Colonic mucosa (tissue), 4 donors: ENCODE measurements around the gene SORCS3. TPM values are rescaled to one million over a fixed set of nuclear protein-coding genes. Genes with fewer than 3 reads are reported as not detected.

Experiments
- DNase-seq: peaks from one replicate; pipeline ENCODE4 v3.0.0-alpha.2; 2020
- H3K27ac ChIP-seq: fragments of 200-600 bp; one replicate; pipeline ENCODE4 v1.8.0; 2021
- H3K27me3 ChIP-seq: fragments of 200-600 bp; one replicate; pipeline ENCODE4 v1.8.0; 2021
- H3K36me3 ChIP-seq: fragments of 200-600 bp; one replicate; pipeline ENCODE4 v1.8.0; 2021
- H3K4me1 ChIP-seq: fragments of 200-600 bp; one replicate; pipeline ENCODE4 v1.8.0; 2021; ENCODE audit warnings: mild to moderate bottlenecking
- H3K4me3 ChIP-seq: fragments of 200-600 bp; one replicate; pipeline ENCODE4 v1.8.0; 2021
- H3K9ac ChIP-seq, 2 donors: one replicate each; pipeline ENCODE4 v1.7.0; 2013; ENCODE audit warnings: control low read depth in 2 of 2, low read depth in 2 of 2, low read length in 2 of 2
- H3K9me3 ChIP-seq: fragments of 200-600 bp; one replicate; pipeline ENCODE4 v1.8.0; 2021
- CTCF ChIP-seq: fragments of 200-600 bp; IDR thresholded peaks from one replicate; pipeline ENCODE4 v1.8.0; 2022; ENCODE audit warnings: antibody characterized with exemption, mild to moderate bottlenecking
- intact Hi-C: fragments of 100-400 bp; cut with DNase I; formaldehyde crosslinking; loops from one replicate; pipeline ENCODE4 v1.14.1; 2022
- total RNA-seq, 2 donors: library from RNA; stranded (reverse); fragmentation: NEBNext Ultra II Directional in 1 of 2; extraction: Animal tissue kit (Norgen Biotek cat#: 25700) in 1 of 2; gene quantifications; one replicate each; pipeline ENCODE4 v1.2.1, GENCODE V29; 2021
- donor health status: healthy.
- donor health status: DM: no; HTN: no; CAD: no.
- donor health status: DM: no; HTN: no; CAD: no.

SORCS3 gene
- total RNA-seq, 2 donors from 2014 or later, result 0.08 TPM; not detected in 1

GRCh38 chr10:104766341-104766740, 125.3 kb downstream of the SORCS3 start:
- DNase-seq, result no peak
- Histone ChIP-seq H3K9me3 (no peaks in the 10 kb centered on the region), H3K27me3 (no peaks in the 10 kb centered on the region), H3K4me1 (no peaks in the 10 kb centered on the region), H3K36me3 (no peaks in the 10 kb centered on the region), H3K27ac (no peak overlapping the region), H3K4me3 (no peak overlapping the region), H3K9ac (no peak overlapping the region)
- no peak for TF ChIP-seq CTCF
- intact Hi-C loops, result no loop called here

- DNase-seq, result no peak
- no peak overlapping the region for H3K9ac ChIP-seq
- H3K36me3 ChIP-seq, result no peaks in the 10 kb centered on the region
- H3K27me3 ChIP-seq, result no peaks in the 10 kb centered on the region
- H3K27ac ChIP-seq, result no peak overlapping the region
- no peaks in the 10 kb centered on the region for H3K4me1 ChIP-seq
- H3K9me3 ChIP-seq, result no peaks in the 10 kb centered on the region
- intact Hi-C loops, result no loop called here
- no peak for TF ChIP-seq CTCF
- H3K4me3 ChIP-seq, result no peak overlapping the region
These were observed 126.2 kb downstream of the SORCS3 start for GRCh38 chr10:104767282-104767681.

GRCh38 chr10:104767745-104768144, 126.7 kb downstream of the SORCS3 start:
- H3K36me3 ChIP-seq, result no peaks in the 10 kb centered on the region
- no peaks in the 10 kb centered on the region for H3K27me3 ChIP-seq
- no peak overlapping the region for H3K9ac ChIP-seq
- intact Hi-C loops, result no loop called here
- no peak overlapping the region for H3K27ac ChIP-seq
- H3K4me1 ChIP-seq, result no peaks in the 10 kb centered on the region
- no peaks in the 10 kb centered on the region for H3K9me3 ChIP-seq
- H3K4me3 ChIP-seq, result no peak overlapping the region
- no peak for TF ChIP-seq CTCF
- no peak for DNase-seq

GRCh38 chr10:104773105-104773504, 132.0 kb downstream of the SORCS3 start:
- no peak overlapping the region for H3K27ac ChIP-seq
- H3K4me1 ChIP-seq, result no peaks in the 10 kb centered on the region
- H3K4me3 ChIP-seq, result no peak overlapping the region
- no peak for TF ChIP-seq CTCF
- DNase-seq, result no peak
- intact Hi-C loops, result no loop called here
- no peaks in the 10 kb centered on the region for H3K27me3 ChIP-seq
- no peaks in the 10 kb centered on the region for H3K36me3 ChIP-seq
- no peaks in the 10 kb centered on the region for H3K9me3 ChIP-seq
- no peak overlapping the region for H3K9ac ChIP-seq

GRCh38 chr10:104774234-104774633, 133.1 kb downstream of the SORCS3 start:
- no peaks in the 10 kb centered on the region for H3K27me3 ChIP-seq
- intact Hi-C loops, result no loop called here
- H3K36me3 ChIP-seq, result no peaks in the 10 kb centered on the region
- no peaks in the 10 kb centered on the region for H3K9me3 ChIP-seq
- no peak for TF ChIP-seq CTCF
- no peak overlapping the region for H3K4me3 ChIP-seq
- DNase-seq, result no peak
- no peaks in the 10 kb centered on the region for H3K4me1 ChIP-seq
- H3K27ac ChIP-seq, result no peak overlapping the region
- H3K9ac ChIP-seq, result no peak overlapping the region
